ENCODE data around the gene KLF12.

KLF12 gene

GRCh38 chr13:74134221-74134776 is at the start of gene KLF12:
KLF12 (minus strand) TSS chr13:74134404.
- peak; percentile 81 for DNase-seq (ENCODE audit: low spot score)

- no peak for DNase-seq (ENCODE audit: low spot score)
Measured at GRCh38 chr13:74182491-74182890, 48.3 kb upstream of the KLF12 start.

- no peak for DNase-seq (ENCODE audit: low spot score)
Measured at GRCh38 chr13:74174810-74175209, 40.6 kb upstream of the KLF12 start.

DNA sequence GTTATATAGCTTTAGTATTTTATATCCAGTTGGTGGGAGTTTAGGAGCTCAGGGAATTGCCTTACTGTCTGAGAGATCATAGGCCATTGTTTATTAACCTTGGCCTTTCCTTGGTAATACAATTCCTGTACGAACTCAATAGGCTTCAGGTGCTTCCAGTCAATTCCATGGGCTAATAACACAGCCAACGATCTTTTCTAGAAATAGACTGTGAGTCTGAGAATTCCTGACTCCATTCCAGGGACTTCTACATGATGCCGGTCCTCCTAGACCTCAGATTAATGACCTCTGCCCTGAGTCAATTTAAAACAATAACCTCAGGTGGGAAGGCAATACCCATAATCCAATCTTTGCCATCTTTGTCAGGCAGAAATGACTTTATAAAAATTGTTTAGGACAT is 39.6 kb upstream of the KLF12 start:
- DNase-seq (ENCODE audit: low spot score): no peak

- DNase-seq (ENCODE audit: low spot score): no peak
Measured at GRCh38 chr13:74171641-74172040, 37.4 kb upstream of the KLF12 start.

- no peak for DNase-seq (ENCODE audit: low spot score)
Measured at GRCh38 chr13:74169676-74170075, 35.5 kb upstream of the KLF12 start.

DNA sequence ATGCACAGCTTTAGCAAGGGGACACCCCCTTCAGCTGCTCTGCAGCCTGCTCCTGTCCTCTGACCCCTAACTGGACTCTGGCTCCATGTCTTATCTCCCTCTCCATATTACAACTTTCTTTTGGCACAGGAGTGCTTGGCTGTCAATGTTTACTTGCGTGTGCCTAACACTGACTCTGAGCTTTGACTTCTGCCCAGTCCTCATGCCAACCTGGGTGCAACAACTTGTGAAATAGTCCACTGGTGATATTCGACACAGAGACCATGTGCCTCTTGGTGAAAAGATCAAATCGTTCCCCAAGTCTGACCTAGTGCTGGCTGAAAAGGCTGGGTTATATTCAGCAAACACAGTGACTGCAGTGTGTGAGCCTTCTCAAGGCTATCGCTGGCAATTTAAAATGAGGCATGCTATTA is 34.1 kb upstream of the KLF12 start:
- DNase-seq (ENCODE audit: low spot score): no peak

- DNase-seq (ENCODE audit: low spot score): no peak
Measured at GRCh38 chr13:74166261-74167004, 32.2 kb upstream of the KLF12 start.

DNA sequence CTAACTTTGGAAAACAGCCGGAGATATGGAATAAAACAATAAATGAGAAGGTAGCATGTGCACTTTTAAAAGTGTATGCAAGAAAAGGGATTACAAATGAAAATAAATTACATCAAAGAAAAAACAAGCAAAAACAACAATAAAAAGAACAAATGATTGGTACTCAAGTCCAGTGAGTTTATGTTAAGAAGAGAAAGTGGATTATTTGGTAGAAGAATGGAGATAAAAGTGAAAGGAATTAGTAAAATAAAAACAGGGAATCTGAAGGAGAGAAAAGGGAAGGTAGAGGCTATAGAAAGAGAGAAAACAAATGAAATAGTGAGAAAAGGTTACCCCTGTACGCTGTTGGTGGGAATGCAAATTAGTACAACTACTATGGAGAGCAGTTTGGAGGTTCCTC is 28.6 kb upstream of the KLF12 start:
- no peak for DNase-seq (ENCODE audit: low spot score)

- DNase-seq (ENCODE audit: low spot score): no peak
Measured at GRCh38 chr13:74162135-74162534, 27.9 kb upstream of the KLF12 start.

- no peak for DNase-seq (ENCODE audit: low spot score)
Measured at GRCh38 chr13:74158571-74159352, 24.6 kb upstream of the KLF12 start.

DNA sequence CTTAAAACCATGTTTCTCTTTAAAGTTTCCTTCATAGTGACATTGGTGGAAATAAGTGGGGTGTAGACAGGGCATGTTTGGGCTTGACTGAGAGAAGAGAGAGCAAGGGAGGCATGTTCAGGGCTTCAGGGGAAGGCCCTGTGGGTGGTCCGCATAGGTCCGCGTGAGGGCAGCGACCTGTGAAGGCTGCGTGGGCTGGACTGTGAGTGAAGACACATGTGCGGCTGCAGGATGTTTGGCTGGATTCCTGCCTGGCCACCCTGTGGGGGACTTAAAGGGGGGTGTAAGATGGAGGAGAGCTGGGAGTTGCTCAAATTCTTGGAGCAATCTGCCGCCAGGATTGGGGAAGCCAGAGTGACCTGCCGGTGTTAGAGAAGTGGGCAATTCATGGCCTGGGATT is 23.8 kb upstream of the KLF12 start:
- no peak for DNase-seq (ENCODE audit: low spot score)

DNA sequence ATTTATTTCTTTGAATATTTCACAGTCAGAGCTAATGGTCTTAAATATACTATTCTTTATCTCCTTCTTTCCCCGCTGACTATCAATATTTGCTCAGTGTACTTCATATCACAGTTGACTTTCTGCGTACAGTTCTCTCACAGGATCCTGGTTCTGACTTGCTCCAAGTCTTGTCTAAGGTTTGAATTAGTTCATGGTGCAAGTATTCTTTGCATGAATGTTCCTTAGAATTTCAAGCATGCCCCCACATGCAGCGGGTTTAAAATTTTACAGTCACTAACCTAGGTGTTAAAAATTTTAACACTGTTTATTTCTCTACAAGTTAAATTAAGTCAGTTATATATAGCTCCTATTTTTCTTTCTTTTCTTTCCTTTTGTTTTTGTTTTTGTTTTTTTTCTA is 20.8 kb upstream of the KLF12 start:
- DNase-seq (ENCODE audit: low spot score): no peak

- DNase-seq (ENCODE audit: low spot score): no peak
Measured at GRCh38 chr13:74153316-74153715, 19.1 kb upstream of the KLF12 start.

- no peak for DNase-seq (ENCODE audit: low spot score)
Measured at GRCh38 chr13:74151859-74152258, 17.7 kb upstream of the KLF12 start.

DNA sequence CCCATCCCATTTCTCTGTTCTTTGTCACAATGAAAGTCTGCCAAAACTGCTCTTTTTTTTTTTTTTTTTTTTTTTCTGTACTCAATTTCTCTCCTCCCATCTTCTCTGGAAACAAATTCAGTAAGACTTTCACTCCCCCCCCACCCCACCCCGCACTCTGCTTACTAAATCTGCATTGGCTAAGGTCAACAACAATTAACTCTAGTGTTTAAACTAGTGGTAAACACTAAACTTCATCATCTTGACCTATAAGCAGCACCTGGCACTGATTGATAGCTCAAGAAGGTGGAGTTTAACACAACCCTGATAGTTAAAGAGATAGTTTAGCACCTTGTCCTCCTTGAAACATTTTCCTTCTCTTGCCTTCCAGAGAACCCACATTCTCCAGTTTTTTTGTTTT is 14.1 kb upstream of the KLF12 start:
- no peak for DNase-seq (ENCODE audit: low spot score)

GRCh38 chr13:74145249-74145975 is 11.2 kb upstream of the KLF12 start:
- DNase-seq (ENCODE audit: low spot score): no peak

DNA sequence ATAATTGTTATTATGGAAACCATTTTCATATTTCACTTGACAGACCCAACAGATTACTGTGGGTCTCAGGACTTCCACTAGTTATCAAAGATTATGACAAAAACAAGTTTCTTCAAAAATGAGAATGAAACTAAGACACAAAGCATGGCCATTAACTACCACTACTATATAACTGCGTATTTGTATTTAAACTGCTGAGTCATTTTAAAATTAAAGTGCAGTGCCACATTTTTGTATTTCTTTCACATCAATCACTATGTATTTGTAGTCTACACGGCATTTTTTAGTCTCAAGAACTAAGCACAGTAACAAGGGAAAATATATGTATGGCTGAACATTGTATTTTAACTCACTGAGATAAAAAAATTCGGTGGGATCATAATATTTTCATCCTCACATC is 10.1 kb upstream of the KLF12 start:
- DNase-seq (ENCODE audit: low spot score): no peak

DNA sequence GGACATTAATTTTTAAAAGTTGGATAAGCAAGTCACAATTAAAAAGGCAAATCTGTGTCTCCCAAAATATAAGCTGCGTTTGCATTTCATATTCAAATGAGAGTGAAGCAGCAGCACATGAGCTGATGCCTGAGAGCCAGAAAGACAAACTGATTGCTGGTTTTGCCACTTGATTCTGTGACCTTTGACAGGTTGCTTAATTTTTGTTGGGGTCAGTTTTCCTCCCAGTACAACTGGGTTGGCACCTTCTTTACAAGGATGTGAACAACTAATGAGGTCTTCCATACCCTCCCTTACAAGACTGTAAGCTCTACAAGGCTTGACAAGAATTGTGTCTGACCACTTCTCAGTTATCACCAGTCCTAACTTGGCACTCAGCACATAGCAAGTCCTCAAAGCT is 8.1 kb upstream of the KLF12 start:
- no peak for DNase-seq (ENCODE audit: low spot score)

DNA sequence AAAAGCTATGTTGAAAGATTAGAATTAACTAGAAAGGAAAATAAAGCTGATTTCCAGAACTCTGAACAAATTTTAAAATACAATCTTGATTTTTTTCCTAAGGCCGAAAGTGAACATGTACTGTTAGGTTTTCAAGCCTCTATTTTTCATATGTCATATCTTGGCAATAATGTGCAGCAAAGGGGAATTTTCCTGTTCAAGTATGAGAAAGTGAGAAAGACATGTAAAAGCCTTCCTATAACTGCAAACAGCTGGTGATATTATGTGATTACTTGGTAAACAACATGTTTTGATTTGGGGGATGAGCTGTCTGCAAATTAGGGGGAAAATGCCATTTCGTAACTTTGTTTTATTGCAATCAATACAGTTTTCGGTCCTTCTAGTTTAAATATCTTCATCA is 4.0 kb upstream of the KLF12 start:
- DNase-seq (ENCODE audit: low spot score): no peak

- DNase-seq (ENCODE audit: low spot score): peak; percentile 12
Measured at GRCh38 chr13:74136084-74136658, 2.0 kb upstream of the KLF12 start.
